Measurements from ENCODE around the gene CEP170. TPM values are rescaled to one million over a fixed set of nuclear protein-coding genes. Genes with fewer than 3 reads are reported as not detected.
"Not testable (repeated sequence)": the region's sequence is repeated elsewhere in the genome, so short reads cannot be mapped to it uniquely, and the experiment has no call there.

The CEP170 gene
- total RNA-seq, 1 experiment from 2014 or later = 87.3 TPM

DNA sequence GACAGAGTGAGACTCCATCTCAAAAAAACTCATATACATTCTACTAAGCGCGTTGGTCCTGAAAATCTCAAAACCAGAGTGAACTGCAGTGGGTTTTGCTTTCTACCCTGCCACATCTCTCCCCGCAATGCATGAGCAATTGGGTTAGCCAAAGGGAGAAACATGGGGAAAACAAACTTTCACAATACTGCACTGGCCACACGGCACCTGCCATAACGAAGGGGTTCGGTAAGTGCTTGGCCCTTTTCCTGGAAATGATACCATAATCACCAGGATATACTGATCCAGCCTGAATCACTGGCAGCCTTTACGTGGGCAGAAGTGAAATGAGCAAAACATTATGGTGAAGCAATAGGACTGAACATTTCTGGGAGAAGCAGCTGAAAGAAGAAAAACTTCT, 138.9 kb downstream of the CEP170 start:
- not testable (repeated sequence) for H3K9me3 ChIP-seq (replicated peaks); H3K27me3 ChIP-seq; H3K4me1 ChIP-seq; DNase-seq; H3K27ac ChIP-seq; H3K4me3 ChIP-seq; H3K36me3 ChIP-seq

DNA sequence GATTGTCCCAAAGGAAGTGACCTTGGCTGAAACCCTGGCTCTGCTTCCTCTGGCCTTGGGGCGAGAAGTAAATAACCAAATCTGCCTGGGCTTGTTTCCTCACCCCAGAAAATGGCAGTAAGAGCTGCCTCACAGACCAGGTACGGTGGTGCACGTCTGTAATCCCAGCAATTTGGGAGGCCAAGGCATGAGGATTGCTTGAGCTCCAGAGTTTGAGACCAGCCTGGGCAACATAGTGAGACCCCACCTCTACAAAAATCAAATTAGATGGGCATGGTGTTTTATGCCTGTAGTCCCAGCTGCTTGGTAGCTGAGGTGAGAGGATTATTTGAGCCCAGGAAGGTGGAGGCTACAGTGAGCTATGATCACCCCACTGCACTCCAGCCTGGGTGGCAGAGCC, 140.3 kb downstream of the CEP170 start:
- not testable (repeated sequence) for H3K9me3 ChIP-seq (replicated peaks); H3K4me1 ChIP-seq; DNase-seq; H3K36me3 ChIP-seq; H3K4me3 ChIP-seq; H3K27me3 ChIP-seq; H3K27ac ChIP-seq

- not testable (repeated sequence) for H3K27ac ChIP-seq, H3K36me3 ChIP-seq
- DNase-seq = peak; percentile 66 to 72
Measured at GRCh38 chr1:243114059-243114713, 140.9 kb downstream of the CEP170 start.

DNA sequence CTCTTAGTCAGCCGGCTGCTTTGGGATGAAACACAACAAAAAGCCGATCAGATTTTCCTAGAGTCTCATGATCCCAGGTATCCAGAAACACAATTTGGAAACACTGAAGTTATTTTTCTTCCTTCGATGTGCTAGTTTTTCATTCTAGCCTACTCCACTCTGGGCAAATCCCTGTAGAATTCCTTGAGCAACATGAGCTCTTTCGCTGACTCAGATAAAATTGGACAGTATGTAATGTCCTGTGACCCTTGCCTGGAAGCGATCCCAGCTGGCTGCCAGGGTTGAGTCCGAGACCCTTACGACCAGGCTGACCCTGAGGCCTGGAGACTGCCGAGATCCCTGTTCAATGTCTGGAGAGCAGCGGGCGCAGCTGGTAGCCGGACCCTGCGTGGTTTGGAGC, 147.9 kb downstream of the CEP170 start:
- not testable (repeated sequence) for H3K4me3 ChIP-seq; H3K27ac ChIP-seq; DNase-seq; H3K9me3 ChIP-seq (replicated peaks); H3K4me1 ChIP-seq; H3K27me3 ChIP-seq; H3K36me3 ChIP-seq

More at GRCh38 chr1:243114059-243114713, 140.9 kb downstream of the CEP170 start:
- not testable (repeated sequence) for H3K9me3 ChIP-seq (replicated peaks); H3K27me3 ChIP-seq; H3K4me1 ChIP-seq; H3K4me3 ChIP-seq

GRCh38 chr1:243105652-243106332, 149.3 kb downstream of the CEP170 start:
- not testable (repeated sequence) for DNase-seq; H3K4me3 ChIP-seq; H3K4me1 ChIP-seq; H3K9me3 ChIP-seq (replicated peaks); H3K27ac ChIP-seq; H3K27me3 ChIP-seq; H3K36me3 ChIP-seq

DNA sequence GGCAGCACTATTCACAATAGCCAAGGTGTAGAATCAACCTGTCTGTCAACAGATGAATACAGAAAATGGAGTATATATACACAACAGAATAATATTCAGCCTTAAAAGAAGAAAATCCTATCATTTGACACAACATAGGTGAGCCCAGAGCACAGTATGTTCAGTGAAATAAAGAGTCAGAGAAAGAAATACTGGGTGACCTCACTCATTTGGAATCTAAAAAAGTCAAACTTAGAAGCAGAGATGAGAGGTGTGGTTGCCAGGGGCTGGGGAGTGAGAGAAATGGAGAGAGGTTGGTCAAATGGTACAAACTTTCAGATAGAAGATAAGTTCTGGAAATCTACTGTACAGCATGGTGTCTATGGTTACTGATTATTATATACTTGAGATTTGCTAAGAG, 150.0 kb downstream of the CEP170 start:
- H3K27me3 ChIP-seq; DNase-seq; H3K27ac ChIP-seq; H3K9me3 ChIP-seq (replicated peaks); H3K36me3 ChIP-seq; H3K4me1 ChIP-seq; H3K4me3 ChIP-seq: not testable (repeated sequence)

DNA sequence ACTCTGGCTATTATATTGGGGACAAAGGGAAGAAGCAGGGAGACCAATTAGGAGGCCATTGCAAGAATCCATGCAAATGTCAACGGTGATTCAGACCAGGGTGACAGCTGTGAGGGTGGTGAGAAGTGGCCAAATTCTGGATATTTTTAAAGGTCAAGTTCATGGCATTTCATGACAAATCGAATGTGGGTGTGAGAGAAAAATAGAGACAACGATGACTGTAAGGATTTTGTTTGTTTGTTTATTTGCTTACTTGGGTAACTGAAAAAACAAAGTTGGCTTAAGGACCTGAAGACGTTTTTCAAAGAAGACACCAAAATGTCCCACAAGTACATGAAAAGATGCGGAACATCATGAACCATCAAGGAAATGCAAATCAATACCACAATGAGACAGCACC, 150.6 kb downstream of the CEP170 start:
- H3K27me3 ChIP-seq; H3K4me1 ChIP-seq; H3K27ac ChIP-seq; H3K36me3 ChIP-seq; DNase-seq; H3K4me3 ChIP-seq; H3K9me3 ChIP-seq (replicated peaks): not testable (repeated sequence)

DNA sequence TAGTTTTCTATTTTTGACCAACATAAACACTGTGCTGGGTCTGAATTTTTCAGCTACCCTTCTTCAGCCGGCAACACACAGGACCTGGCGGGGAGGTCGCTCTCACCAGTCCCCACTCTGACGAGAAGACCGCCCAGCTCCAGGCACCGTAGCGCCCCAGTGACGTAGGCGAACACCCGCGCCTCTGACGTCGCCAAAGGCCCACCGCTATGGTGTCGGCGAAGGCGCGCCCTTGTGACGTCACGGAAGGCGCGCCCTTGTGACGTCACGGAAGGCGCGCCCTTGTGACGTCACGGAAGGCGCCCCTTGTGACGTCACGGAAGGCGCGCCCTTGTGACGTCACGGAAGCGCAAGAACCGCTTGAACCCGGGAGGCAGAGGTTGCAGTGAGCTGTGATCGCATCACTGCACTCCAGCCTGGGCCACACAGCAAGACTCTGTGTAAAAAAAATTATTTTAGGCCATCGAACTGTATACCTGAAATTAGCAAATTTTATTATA, 153.5 kb downstream of the CEP170 start:
- not testable (repeated sequence) for H3K27me3 ChIP-seq, DNase-seq, H3K4me3 ChIP-seq

DNA sequence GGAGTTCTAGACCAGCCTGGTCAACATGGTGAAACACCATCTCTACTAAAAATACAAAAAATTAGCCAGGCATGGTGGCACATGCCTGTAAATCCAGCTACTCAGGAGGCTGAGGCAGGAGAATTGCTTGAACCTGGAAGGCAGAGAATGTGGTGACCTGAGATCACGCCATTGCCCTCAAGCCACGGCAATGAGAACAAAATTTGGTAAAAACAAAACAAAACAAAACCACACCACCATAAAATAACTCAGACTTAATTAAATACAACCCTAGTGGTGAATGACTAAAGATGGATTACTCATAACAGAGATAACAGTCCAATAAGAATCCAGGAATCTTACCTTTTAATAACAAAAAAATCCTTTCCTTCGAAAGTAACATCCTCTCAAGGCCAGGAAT, 167.7 kb downstream of the CEP170 start:
- H3K27me3 ChIP-seq; DNase-seq; H3K9me3 ChIP-seq (replicated peaks); H3K4me1 ChIP-seq; H3K27ac ChIP-seq; H3K4me3 ChIP-seq; H3K36me3 ChIP-seq: not testable (repeated sequence)

More for the DNA sequence above, 153.5 kb downstream of the CEP170 start:
- H3K36me3 ChIP-seq; H3K27ac ChIP-seq; H3K4me1 ChIP-seq; H3K9me3 ChIP-seq (replicated peaks): not testable (repeated sequence)

Other genes starting within 250 kb of the CEP170 start
- gene SDCCAG8, start 760 bp upstream of the CEP170 start, total RNA-seq (2014; rRNA removed; shearing (Covaris generic)) = 10.0 and 13.6 TPM in 2 replicates